Measurements from ENCODE around the gene LRRC23. TPM values are rescaled to one million over a fixed set of nuclear protein-coding genes. Genes with fewer than 3 reads are reported as not detected.
A peak's percentile ranks its signal among the peaks of the same experiment; 100 is the strongest.

LRRC23 gene
- total RNA-seq, 1 donor from 2014 or later = 5.6 TPM

GRCh38 chr12:6915789-6916285 lies 11.2 kb downstream of the LRRC23 start:
- H3K4me3 Mint-ChIP-seq = peak overlapping the region; percentile 96
- peaks cover 60% of the 10 kb centered on the region for H3K4me1 Mint-ChIP-seq (ENCODE audit: low read depth)
- peaks cover 28% of the 10 kb centered on the region for H3K36me3 Mint-ChIP-seq (ENCODE audit: low read depth)
- no peaks in the 10 kb centered on the region for H3K9me3 Mint-ChIP-seq
- intact Hi-C loops (cut with micrococcal nuclease) = loop anchor here (1.0 to 2.0 kb wide), 3 partner anchors 8 to 43 kb away; partner anchors contain the start of gene SPSB2
- no peaks in the 10 kb centered on the region for H3K27me3 Mint-ChIP-seq (ENCODE audit: insufficient read depth)
- peak overlapping the region; percentile 88 for H3K27ac Mint-ChIP-seq
- DNase-seq (ENCODE audit: low spot score) = no peak

GRCh38 chr12:6916426-6917200 lies 12.0 kb downstream of the LRRC23 start:
- Mint-ChIP-seq H3K27ac (peak overlapping the region; percentile 63), H3K27me3 (ENCODE audit: insufficient read depth) (no peaks in the 10 kb centered on the region)

GRCh38 chr12:6917491-6918231 lies 13.0 kb downstream of the LRRC23 start:
- no peak overlapping the region for H3K4me3 Mint-ChIP-seq
- H3K27me3 Mint-ChIP-seq (ENCODE audit: insufficient read depth) = no peaks in the 10 kb centered on the region
- no peak for DNase-seq (ENCODE audit: low spot score)
- intact Hi-C loops (cut with micrococcal nuclease) = no loop called here
- H3K36me3 Mint-ChIP-seq (ENCODE audit: low read depth) = peaks cover 38% of the 10 kb centered on the region
- no peaks in the 10 kb centered on the region for H3K9me3 Mint-ChIP-seq
- H3K27ac Mint-ChIP-seq = no peak overlapping the region
- H3K4me1 Mint-ChIP-seq (ENCODE audit: low read depth) = peaks cover 57% of the 10 kb centered on the region

More at GRCh38 chr12:6916426-6917200, 12.0 kb downstream of the LRRC23 start:
- Mint-ChIP-seq H3K36me3 (ENCODE audit: low read depth) (peaks cover 33% of the 10 kb centered on the region), H3K4me1 (ENCODE audit: low read depth) (peaks cover 60% of the 10 kb centered on the region), H3K4me3 (peak overlapping the region; percentile 96), H3K9me3 (no peaks in the 10 kb centered on the region)
- intact Hi-C loops (cut with micrococcal nuclease) = no loop called here
- no peak for DNase-seq (ENCODE audit: low spot score)

GRCh38 chr12:6919588-6919987 lies 15.0 kb downstream of the LRRC23 start:
- intact Hi-C loops (cut with micrococcal nuclease) = no loop called here
- Mint-ChIP-seq H3K4me3 (no peak overlapping the region), H3K36me3 (ENCODE audit: low read depth) (peaks cover 46% of the 10 kb centered on the region), H3K9me3 (no peaks in the 10 kb centered on the region), H3K4me1 (ENCODE audit: low read depth) (peaks cover 54% of the 10 kb centered on the region), H3K27me3 (ENCODE audit: insufficient read depth) (no peaks in the 10 kb centered on the region), H3K27ac (peak overlapping the region; percentile 56)
- no peak for DNase-seq (ENCODE audit: low spot score)

GRCh38 chr12:6921539-6921938 lies 16.9 kb downstream of the LRRC23 start:
- no peaks in the 10 kb centered on the region for H3K27me3 Mint-ChIP-seq (ENCODE audit: insufficient read depth)
- no peak overlapping the region for H3K4me3 Mint-ChIP-seq
- intact Hi-C loops (cut with micrococcal nuclease) = no loop called here
- peaks cover 42% of the 10 kb centered on the region for H3K4me1 Mint-ChIP-seq (ENCODE audit: low read depth)
- no peak for DNase-seq (ENCODE audit: low spot score)
- no peaks in the 10 kb centered on the region for H3K9me3 Mint-ChIP-seq
- H3K27ac Mint-ChIP-seq = no peak overlapping the region
- H3K36me3 Mint-ChIP-seq (ENCODE audit: low read depth) = peaks cover 38% of the 10 kb centered on the region

GRCh38 chr12:6921996-6922946 lies 17.6 kb downstream of the LRRC23 start:
- DNase-seq (ENCODE audit: low spot score) = no peak
- intact Hi-C loops (cut with micrococcal nuclease) = no loop called here
- H3K4me3 Mint-ChIP-seq = no peak overlapping the region
- peaks cover 40% of the 10 kb centered on the region for H3K4me1 Mint-ChIP-seq (ENCODE audit: low read depth)
- H3K9me3 Mint-ChIP-seq = no peaks in the 10 kb centered on the region
- peaks cover 3% of the 10 kb centered on the region for H3K27me3 Mint-ChIP-seq (ENCODE audit: insufficient read depth)
- H3K36me3 Mint-ChIP-seq (ENCODE audit: low read depth) = peaks cover 33% of the 10 kb centered on the region
- no peak overlapping the region for H3K27ac Mint-ChIP-seq

GRCh38 chr12:6923003-6923732 lies 18.5 kb downstream of the LRRC23 start:
- H3K36me3 Mint-ChIP-seq (ENCODE audit: low read depth) = peaks cover 28% of the 10 kb centered on the region
- peaks cover 3% of the 10 kb centered on the region for H3K27me3 Mint-ChIP-seq (ENCODE audit: insufficient read depth)
- H3K4me1 Mint-ChIP-seq (ENCODE audit: low read depth) = peaks cover 37% of the 10 kb centered on the region
- H3K9me3 Mint-ChIP-seq = no peaks in the 10 kb centered on the region
- no peak for DNase-seq (ENCODE audit: low spot score)
- H3K4me3 Mint-ChIP-seq = no peak overlapping the region
- intact Hi-C loops (cut with micrococcal nuclease) = no loop called here
- H3K27ac Mint-ChIP-seq = peak overlapping the region; percentile 27

DNA sequence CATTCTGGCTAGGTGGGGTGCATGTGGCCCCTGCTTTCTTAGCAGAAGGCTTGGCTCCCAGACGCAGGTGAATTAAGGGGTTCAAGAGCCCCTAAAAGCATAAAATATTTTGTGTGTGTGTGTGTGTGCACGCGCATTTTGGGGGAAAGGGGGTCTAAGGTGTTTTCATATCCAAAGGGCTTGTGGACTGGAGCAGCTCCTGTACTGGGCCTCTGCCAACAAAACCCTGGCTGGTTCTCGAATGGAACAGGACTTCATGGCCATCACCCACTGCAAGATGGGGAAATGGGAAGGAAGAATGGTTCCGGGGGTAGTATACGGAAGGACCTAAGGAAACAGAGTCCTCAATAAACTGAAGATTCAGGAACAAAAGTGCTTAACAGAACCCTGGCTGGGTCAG lies 19.2 kb downstream of the LRRC23 start:
- peaks cover 3% of the 10 kb centered on the region for H3K27me3 Mint-ChIP-seq (ENCODE audit: insufficient read depth)
- H3K36me3 Mint-ChIP-seq (ENCODE audit: low read depth) = peaks cover 32% of the 10 kb centered on the region
- no peak for DNase-seq (ENCODE audit: low spot score)
- H3K4me3 Mint-ChIP-seq = peak overlapping the region; percentile 68
- H3K27ac Mint-ChIP-seq = no peak overlapping the region
- no peaks in the 10 kb centered on the region for H3K9me3 Mint-ChIP-seq
- intact Hi-C loops (cut with micrococcal nuclease) = loop anchor here (1.0 to 2.0 kb wide), 8 partner anchors 9 to 189 kb away; partner anchors contain the start of genes C1R, C1RL and LPCAT3
- H3K4me1 Mint-ChIP-seq (ENCODE audit: low read depth) = peaks cover 40% of the 10 kb centered on the region

- Mint-ChIP-seq H3K27me3 (ENCODE audit: insufficient read depth) (peaks cover 3% of the 10 kb centered on the region), H3K4me1 (ENCODE audit: low read depth) (peaks cover 40% of the 10 kb centered on the region), H3K4me3 (peak overlapping the region; percentile 68), H3K27ac (peak overlapping the region; percentile 48), H3K9me3 (no peaks in the 10 kb centered on the region), H3K36me3 (ENCODE audit: low read depth) (peaks cover 23% of the 10 kb centered on the region)
- intact Hi-C loops (cut with micrococcal nuclease) = loop anchor here (2.0 kb wide), 1 partner anchor 184 kb away; the partner anchor contains the start of gene C1RL
- DNase-seq (ENCODE audit: low spot score) = no peak
Measured at GRCh38 chr12:6925239-6925539, 20.6 kb downstream of the LRRC23 start.

DNA sequence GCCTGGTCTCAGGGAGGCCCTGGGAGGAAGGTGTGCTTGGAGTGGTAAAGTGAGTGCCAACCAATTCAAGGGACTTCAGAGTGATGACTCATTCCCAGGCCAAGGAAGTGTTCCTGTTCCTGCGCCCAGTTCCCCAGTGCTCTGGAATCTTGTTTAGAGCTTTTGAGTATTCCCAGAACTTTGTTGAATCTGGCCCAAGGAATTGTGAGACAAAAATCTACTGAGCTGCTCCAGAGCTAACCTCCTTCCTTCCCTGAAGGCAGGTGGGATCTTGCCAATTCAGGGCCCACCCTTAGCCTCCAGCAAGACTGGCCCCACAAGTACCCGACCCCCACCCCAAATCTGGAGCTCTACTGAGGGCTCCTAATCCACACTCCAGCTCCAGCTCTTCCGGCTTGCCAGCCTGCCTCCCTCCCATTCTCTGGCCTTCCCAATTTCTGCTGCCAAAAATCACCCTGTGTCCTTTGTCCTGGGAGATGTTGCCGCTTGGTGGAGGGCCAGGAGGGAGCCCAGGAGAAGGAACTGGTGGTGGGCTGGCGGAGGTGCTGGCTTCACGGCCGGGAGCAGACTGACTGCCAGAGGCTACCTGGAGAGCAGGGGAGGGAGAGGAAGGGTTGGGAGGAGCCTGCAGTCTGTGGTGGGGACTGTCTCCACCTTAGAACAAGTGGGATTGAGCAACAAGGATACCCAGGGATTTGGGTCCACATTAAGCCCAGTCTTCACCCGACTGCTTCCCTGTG lies 21.1 kb downstream of the LRRC23 start:
- Mint-ChIP-seq H3K9me3 (no peaks in the 10 kb centered on the region), H3K4me3 (peak overlapping the region; percentile 91), H3K4me1 (ENCODE audit: low read depth) (peaks cover 44% of the 10 kb centered on the region), H3K27ac (peak overlapping the region; percentile 94), H3K27me3 (ENCODE audit: insufficient read depth) (peaks cover 3% of the 10 kb centered on the region), H3K36me3 (ENCODE audit: low read depth) (peaks cover 24% of the 10 kb centered on the region)
- intact Hi-C loops (cut with micrococcal nuclease) = loop anchor here (2.0 kb wide), 1 partner anchor 183 kb away; the partner anchor contains the start of gene C1RL
- DNase-seq (ENCODE audit: low spot score) = no peak

DNA sequence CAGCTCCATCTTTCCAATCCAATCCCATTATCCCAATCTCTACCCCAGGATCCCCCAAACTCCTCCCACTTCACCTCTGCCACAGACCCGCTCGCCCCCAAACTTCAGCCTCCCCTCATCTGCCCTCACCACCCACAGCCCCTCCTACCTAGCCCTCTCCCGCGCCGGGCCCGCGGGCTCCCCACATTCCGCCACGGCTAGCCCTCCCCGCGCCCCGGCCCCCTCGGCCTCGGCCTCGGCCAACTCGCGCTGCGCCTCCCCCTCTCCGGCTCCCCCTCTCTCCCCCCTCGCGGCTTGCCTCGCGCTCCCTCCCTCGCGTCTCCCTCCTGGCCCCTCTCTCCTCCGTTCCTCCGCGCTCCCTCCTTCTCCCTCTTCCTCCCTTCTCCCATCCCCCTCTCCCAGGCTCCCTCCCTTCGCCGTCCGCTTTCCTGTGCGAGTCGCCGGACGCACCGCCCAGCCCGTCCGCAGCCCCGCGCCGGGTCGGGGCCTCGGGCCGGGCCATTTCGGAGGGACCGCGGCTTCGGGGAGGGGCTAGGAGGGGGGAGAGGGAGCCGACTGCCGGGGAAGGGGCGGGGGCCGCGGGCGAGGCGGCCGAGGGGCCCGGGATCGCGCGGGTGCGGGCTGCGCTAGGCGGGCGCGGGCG lies 22.9 kb downstream of the LRRC23 start, which contains the start of gene ATN1:
TSS of gene ATN1 (plus strand) at position 581 of the 643 bp plus-strand sequence. CDS start 6,043 bp downstream, outside the sequence.
- peak within 1 kb of the TSS; percentile 93 for H3K4me3 Mint-ChIP-seq
- H3K27me3 Mint-ChIP-seq (ENCODE audit: insufficient read depth) = peaks cover 3% of the 10 kb centered on the region
- peak; percentile 36 for DNase-seq (ENCODE audit: low spot score)
- no peaks in the 10 kb centered on the region for H3K9me3 Mint-ChIP-seq
- H3K27ac Mint-ChIP-seq = peak within 1 kb of the TSS; percentile 94
- intact Hi-C loops (cut with micrococcal nuclease) = no loop called here
- H3K36me3 Mint-ChIP-seq (ENCODE audit: low read depth) = peaks cover 15% of the 10 kb centered on the region
- peaks cover 56% of the 10 kb centered on the region for H3K4me1 Mint-ChIP-seq (ENCODE audit: low read depth)
